Smooth muscle cell of the brain vasculature (primary cell): ENCODE data around the gene C1orf210.

Experiments
- DNase-seq: peaks from one replicate; pipeline ENCODE4 v3.0.0-alpha.2; 2012; ENCODE audit warnings: low read depth, low spot score

Gene C1orf210

GRCh38 chr1:43274125-43274803 is 11.1 kb downstream of the C1orf210 start:
- no peak for DNase-seq

- DNase-seq: no peak
Observed at GRCh38 chr1:43273708-43274107, 11.7 kb downstream of the C1orf210 start.

- DNase-seq: no peak
Observed at GRCh38 chr1:43272576-43273571, 12.5 kb downstream of the C1orf210 start.

GRCh38 chr1:43272161-43272560 is 13.2 kb downstream of the C1orf210 start:
- DNase-seq: no peak

- no peak for DNase-seq
Observed at GRCh38 chr1:43271186-43272118, 13.9 kb downstream of the C1orf210 start.

GRCh38 chr1:43270421-43271095 is 14.8 kb downstream of the C1orf210 start:
- DNase-seq: no peak

- DNase-seq: no peak
Observed at GRCh38 chr1:43269627-43270375, 15.6 kb downstream of the C1orf210 start, which contains the start of gene TMEM125. Gene TMEM125, plus strand, starts transcription at chr1:43269983. Its CDS starts 2,740 bp downstream, at chr1:43272723.

- no peak for DNase-seq
Observed at GRCh38 chr1:43267818-43268425, 17.5 kb downstream of the C1orf210 start.

- DNase-seq: peak; percentile 4
Observed at GRCh38 chr1:43267291-43267805, 18.0 kb downstream of the C1orf210 start.

GRCh38 chr1:43266881-43267280 is 18.5 kb downstream of the C1orf210 start:
- DNase-seq: no peak

- no peak for DNase-seq
Observed at GRCh38 chr1:43265431-43265830, 19.9 kb downstream of the C1orf210 start.

GRCh38 chr1:43258370-43258769 is 27.0 kb downstream of the C1orf210 start:
- no peak for DNase-seq

- no peak for DNase-seq
Observed at GRCh38 chr1:43256675-43257570, 28.5 kb downstream of the C1orf210 start.

GRCh38 chr1:43255438-43256210 is 29.8 kb downstream of the C1orf210 start:
- no peak for DNase-seq

GRCh38 chr1:43253876-43254275 is 31.5 kb downstream of the C1orf210 start:
- DNase-seq: no peak

- DNase-seq: no peak
Observed at GRCh38 chr1:43253173-43253572, 32.2 kb downstream of the C1orf210 start.

- DNase-seq: no peak
Observed at GRCh38 chr1:43252225-43252624, 33.2 kb downstream of the C1orf210 start.

GRCh38 chr1:43251024-43251423 is 34.4 kb downstream of the C1orf210 start:
- no peak for DNase-seq
